Measurements from ENCODE around the gene UPK3A.

DNA sequence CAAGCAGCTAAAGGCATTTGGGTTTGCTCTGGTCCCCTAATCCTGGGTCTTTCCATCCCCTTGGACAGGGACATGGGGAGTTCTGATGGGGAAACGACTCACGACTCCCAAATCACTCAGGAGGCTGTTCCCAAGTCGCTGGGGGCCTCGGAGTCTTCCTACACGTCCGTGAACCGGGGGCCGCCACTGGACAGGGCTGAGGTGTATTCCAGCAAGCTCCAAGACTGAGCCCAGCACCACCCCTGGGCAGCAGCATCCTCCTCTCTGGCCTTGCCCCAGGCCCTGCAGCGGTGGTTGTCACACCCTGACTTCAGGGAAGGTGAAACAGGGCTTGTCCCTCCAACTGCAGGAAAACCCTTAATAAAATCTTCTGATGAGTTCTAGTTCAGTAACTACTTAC is 10.7 kb downstream of the UPK3A start:
- TF ChIP-seq, protein P1, sequence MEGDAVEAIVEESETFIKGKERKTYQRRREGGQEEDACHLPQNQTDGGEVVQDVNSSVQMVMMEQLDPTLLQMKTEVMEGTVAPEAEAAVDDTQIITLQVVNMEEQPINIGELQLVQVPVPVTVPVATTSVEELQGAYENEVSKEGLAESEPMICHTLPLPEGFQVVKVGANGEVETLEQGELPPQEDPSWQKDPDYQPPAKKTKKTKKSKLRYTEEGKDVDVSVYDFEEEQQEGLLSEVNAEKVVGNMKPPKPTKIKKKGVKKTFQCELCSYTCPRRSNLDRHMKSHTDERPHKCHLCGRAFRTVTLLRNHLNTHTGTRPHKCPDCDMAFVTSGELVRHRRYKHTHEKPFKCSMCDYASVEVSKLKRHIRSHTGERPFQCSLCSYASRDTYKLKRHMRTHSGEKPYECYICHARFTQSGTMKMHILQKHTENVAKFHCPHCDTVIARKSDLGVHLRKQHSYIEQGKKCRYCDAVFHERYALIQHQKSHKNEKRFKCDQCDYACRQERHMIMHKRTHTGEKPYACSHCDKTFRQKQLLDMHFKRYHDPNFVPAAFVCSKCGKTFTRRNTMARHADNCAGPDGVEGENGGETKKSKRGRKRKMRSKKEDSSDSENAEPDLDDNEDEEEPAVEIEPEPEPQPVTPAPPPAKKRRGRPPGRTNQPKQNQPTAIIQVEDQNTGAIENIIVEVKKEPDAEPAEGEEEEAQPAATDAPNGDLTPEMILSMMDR (conservative IDR thresholded peaks at IDR 0.05; ENCODE audit: low read depth in 2 of 2): no peak
- TF ChIP-seq EZH2phosphoT487 (IDR thresholded peaks at IDR 0.05; ENCODE audit: unreplicated experiment) (no peak), JUNB (IDR thresholded peaks at IDR 0.05; ENCODE audit: unreplicated experiment) (no peak), POLR2AphosphoS5 (IDR thresholded peaks at IDR 0.05; ENCODE audit: low read depth) (no peak), EZH2 (IDR thresholded peaks at IDR 0.05; ENCODE audit: low read depth, unreplicated experiment) (no peak), STAT1 (IDR thresholded peaks at IDR 0.05; ENCODE audit: unreplicated experiment) (no peak), CREB1 (CRISPR knock-in tag; IDR thresholded peaks at IDR 0.05; ENCODE audit: low read depth) (no peak), ZNF114 (CRISPR knock-in tag; IDR thresholded peaks at IDR 0.05) (no peak), NANOG (IDR thresholded peaks at IDR 0.05; ENCODE audit: borderline replicate concordance) (no peak), ZNF331 (CRISPR knock-in tag; IDR thresholded peaks at IDR 0.05; ENCODE audit: low read depth) (no peak)
- TF ChIP-seq, protein P2, sequence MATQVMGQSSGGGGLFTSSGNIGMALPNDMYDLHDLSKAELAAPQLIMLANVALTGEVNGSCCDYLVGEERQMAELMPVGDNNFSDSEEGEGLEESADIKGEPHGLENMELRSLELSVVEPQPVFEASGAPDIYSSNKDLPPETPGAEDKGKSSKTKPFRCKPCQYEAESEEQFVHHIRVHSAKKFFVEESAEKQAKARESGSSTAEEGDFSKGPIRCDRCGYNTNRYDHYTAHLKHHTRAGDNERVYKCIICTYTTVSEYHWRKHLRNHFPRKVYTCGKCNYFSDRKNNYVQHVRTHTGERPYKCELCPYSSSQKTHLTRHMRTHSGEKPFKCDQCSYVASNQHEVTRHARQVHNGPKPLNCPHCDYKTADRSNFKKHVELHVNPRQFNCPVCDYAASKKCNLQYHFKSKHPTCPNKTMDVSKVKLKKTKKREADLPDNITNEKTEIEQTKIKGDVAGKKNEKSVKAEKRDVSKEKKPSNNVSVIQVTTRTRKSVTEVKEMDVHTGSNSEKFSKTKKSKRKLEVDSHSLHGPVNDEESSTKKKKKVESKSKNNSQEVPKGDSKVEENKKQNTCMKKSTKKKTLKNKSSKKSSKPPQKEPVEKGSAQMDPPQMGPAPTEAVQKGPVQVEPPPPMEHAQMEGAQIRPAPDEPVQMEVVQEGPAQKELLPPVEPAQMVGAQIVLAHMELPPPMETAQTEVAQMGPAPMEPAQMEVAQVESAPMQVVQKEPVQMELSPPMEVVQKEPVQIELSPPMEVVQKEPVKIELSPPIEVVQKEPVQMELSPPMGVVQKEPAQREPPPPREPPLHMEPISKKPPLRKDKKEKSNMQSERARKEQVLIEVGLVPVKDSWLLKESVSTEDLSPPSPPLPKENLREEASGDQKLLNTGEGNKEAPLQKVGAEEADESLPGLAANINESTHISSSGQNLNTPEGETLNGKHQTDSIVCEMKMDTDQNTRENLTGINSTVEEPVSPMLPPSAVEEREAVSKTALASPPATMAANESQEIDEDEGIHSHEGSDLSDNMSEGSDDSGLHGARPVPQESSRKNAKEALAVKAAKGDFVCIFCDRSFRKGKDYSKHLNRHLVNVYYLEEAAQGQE (IDR thresholded peaks at IDR 0.05; ENCODE audit: unreplicated experiment): no peak
- TF ChIP-seq, protein P3, sequence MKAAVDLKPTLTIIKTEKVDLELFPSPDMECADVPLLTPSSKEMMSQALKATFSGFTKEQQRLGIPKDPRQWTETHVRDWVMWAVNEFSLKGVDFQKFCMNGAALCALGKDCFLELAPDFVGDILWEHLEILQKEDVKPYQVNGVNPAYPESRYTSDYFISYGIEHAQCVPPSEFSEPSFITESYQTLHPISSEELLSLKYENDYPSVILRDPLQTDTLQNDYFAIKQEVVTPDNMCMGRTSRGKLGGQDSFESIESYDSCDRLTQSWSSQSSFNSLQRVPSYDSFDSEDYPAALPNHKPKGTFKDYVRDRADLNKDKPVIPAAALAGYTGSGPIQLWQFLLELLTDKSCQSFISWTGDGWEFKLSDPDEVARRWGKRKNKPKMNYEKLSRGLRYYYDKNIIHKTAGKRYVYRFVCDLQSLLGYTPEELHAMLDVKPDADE (IDR thresholded peaks at IDR 0.05): no peak
- TF ChIP-seq, protein P4, sequence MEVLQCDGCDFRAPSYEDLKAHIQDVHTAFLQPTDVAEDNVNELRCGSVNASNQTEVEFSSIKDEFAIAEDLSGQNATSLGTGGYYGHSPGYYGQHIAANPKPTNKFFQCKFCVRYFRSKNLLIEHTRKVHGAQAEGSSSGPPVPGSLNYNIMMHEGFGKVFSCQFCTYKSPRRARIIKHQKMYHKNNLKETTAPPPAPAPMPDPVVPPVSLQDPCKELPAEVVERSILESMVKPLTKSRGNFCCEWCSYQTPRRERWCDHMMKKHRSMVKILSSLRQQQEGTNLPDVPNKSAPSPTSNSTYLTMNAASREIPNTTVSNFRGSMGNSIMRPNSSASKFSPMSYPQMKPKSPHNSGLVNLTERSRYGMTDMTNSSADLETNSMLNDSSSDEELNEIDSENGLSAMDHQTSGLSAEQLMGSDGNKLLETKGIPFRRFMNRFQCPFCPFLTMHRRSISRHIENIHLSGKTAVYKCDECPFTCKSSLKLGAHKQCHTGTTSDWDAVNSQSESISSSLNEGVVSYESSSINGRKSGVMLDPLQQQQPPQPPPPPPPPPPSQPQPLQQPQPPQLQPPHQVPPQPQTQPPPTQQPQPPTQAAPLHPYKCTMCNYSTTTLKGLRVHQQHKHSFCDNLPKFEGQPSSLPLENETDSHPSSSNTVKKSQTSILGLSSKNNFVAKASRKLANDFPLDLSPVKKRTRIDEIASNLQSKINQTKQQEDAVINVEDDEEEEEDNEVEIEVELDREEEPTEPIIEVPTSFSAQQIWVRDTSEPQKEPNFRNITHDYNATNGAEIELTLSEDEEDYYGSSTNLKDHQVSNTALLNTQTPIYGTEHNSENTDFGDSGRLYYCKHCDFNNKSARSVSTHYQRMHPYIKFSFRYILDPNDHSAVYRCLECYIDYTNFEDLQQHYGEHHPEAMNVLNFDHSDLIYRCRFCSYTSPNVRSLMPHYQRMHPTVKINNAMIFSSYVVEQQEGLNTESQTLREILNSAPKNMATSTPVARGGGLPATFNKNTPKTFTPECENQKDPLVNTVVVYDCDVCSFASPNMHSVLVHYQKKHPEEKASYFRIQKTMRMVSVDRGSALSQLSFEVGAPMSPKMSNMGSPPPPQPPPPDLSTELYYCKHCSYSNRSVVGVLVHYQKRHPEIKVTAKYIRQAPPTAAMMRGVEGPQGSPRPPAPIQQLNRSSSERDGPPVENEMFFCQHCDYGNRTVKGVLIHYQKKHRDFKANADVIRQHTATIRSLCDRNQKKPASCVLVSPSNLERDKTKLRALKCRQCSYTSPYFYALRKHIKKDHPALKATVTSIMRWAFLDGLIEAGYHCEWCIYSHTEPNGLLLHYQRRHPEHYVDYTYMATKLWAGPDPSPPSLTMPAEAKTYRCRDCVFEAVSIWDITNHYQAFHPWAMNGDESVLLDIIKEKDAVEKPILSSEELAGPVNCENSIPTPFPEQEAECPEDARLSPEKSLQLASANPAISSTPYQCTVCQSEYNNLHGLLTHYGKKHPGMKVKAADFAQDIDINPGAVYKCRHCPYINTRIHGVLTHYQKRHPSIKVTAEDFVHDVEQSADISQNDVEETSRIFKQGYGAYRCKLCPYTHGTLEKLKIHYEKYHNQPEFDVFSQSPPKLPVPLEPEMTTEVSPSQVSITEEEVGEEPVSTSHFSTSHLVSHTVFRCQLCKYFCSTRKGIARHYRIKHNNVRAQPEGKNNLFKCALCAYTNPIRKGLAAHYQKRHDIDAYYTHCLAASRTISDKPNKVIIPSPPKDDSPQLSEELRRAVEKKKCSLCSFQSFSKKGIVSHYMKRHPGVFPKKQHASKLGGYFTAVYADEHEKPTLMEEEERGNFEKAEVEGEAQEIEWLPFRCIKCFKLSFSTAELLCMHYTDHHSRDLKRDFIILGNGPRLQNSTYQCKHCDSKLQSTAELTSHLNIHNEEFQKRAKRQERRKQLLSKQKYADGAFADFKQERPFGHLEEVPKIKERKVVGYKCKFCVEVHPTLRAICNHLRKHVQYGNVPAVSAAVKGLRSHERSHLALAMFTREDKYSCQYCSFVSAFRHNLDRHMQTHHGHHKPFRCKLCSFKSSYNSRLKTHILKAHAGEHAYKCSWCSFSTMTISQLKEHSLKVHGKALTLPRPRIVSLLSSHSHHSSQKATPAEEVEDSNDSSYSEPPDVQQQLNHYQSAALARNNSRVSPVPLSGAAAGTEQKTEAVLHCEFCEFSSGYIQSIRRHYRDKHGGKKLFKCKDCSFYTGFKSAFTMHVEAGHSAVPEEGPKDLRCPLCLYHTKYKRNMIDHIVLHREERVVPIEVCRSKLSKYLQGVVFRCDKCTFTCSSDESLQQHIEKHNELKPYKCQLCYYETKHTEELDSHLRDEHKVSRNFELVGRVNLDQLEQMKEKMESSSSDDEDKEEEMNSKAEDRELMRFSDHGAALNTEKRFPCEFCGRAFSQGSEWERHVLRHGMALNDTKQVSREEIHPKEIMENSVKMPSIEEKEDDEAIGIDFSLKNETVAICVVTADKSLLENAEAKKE (CRISPR knock-in tag; IDR thresholded peaks at IDR 0.05): no peak

All from GM23338 (cell line).